Measurements from ENCODE around the gene CDHR3. TPM values are rescaled to one million over a fixed set of nuclear protein-coding genes. Genes with fewer than 3 reads are reported as not detected.

CDHR3 gene
- total and polyA plus RNA-seq, 2 donors (not counting 3 experiments of a cell fraction or from before 2014, with no cell fraction given) = 0.46 to 2.3 TPM

DNA sequence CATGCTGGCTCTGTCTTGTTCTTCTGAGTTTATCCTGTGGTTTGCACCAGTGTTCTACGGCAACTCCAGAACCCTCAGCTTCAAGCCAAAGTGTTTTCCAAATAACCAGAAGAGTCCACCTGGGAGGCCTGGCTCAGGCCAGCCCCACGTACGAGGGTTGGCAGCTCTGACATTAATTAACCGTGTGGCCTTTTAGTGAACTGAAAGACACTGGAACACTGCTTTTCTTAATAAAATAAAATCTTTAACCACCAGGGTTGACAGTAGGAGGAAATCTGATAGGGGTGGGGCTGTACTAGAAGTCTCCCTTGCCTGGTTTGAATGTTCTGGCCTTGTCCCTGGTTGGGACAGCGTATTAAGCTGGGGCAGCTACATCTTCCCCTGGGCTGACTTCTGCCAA is 84.1 kb downstream of the CDHR3 start:
- H3K4me2 ChIP-seq (ENCODE audit: insufficient read depth, low read length) = no peak overlapping the region
- H3K9ac ChIP-seq (replicated peaks; ENCODE audit: extremely low read depth, insufficient read depth, low read length) = no peak overlapping the region
- no peak overlapping the region for H3K4me3 ChIP-seq (replicated peaks in 1 of 3; ENCODE audit: insufficient read depth in 1 of 3, low read depth in 1 of 3, low read length in 3 of 3)
- no peaks in the 10 kb centered on the region for H3K79me2 ChIP-seq (ENCODE audit: control insufficient read depth, insufficient read depth, low read length)
- TF ChIP-seq MYC (IDR thresholded peaks at IDR 0.05; ENCODE audit: low read depth, low read length) = no peak
- no peak for TF ChIP-seq GATA2 (IDR thresholded peaks at IDR 0.05; ENCODE audit: insufficient read depth, insufficient read length, low read depth, low read length)
- TF ChIP-seq, protein P1, sequence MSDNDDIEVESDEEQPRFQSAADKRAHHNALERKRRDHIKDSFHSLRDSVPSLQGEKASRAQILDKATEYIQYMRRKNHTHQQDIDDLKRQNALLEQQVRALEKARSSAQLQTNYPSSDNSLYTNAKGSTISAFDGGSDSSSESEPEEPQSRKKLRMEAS (IDR thresholded peaks at IDR 0.05; ENCODE audit: insufficient read depth, insufficient read length) = no peak
- TF ChIP-seq JUN (IDR thresholded peaks at IDR 0.05; ENCODE audit: borderline replicate concordance, insufficient read depth, insufficient read length, low read depth) = no peak
- TF ChIP-seq POLR2AphosphoS5 (IDR thresholded peaks at IDR 0.05; ENCODE audit: insufficient read depth, low read depth, low read length) = no peak
- TF ChIP-seq, protein P2, sequence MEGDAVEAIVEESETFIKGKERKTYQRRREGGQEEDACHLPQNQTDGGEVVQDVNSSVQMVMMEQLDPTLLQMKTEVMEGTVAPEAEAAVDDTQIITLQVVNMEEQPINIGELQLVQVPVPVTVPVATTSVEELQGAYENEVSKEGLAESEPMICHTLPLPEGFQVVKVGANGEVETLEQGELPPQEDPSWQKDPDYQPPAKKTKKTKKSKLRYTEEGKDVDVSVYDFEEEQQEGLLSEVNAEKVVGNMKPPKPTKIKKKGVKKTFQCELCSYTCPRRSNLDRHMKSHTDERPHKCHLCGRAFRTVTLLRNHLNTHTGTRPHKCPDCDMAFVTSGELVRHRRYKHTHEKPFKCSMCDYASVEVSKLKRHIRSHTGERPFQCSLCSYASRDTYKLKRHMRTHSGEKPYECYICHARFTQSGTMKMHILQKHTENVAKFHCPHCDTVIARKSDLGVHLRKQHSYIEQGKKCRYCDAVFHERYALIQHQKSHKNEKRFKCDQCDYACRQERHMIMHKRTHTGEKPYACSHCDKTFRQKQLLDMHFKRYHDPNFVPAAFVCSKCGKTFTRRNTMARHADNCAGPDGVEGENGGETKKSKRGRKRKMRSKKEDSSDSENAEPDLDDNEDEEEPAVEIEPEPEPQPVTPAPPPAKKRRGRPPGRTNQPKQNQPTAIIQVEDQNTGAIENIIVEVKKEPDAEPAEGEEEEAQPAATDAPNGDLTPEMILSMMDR (IDR thresholded peaks at IDR 0.05; ENCODE audit: extremely low read depth in 1 of 2, insufficient read depth in 1 of 2, low read depth in 1 of 2, low read length in 2 of 2) = no peak
- no peak for TF ChIP-seq POLR2A (IDR thresholded peaks at IDR 0.05; ENCODE audit: low read depth, low read length)
- TF ChIP-seq EZH2 (IDR thresholded peaks at IDR 0.05; ENCODE audit: borderline replicate concordance, low read depth, low read length, severe bottlenecking) = no peak
- TF ChIP-seq FOS (IDR thresholded peaks at IDR 0.05; ENCODE audit: borderline replicate concordance, insufficient read depth, low read length) = no peak
- FAIRE-seq = no peak
- intact Hi-C loops (cut with micrococcal nuclease) (loop anchor here (10.0 kb wide), 1 partner anchor 642 kb away; no protein-coding TSS in a partner anchor), dilution Hi-C loops (cut with MboI; ENCODE audit: extremely low pct_ligation_motif_present, low sequenced_read_pairs) (no loop called here)
- H3K27me3 ChIP-seq (ENCODE audit: control insufficient read depth in 2 of 2, insufficient read depth in 2 of 2, low read length in 2 of 2) = peaks cover 15% of the 10 kb centered on the region in 2 experiments
- no peaks in the 10 kb centered on the region for H3K4me1 ChIP-seq (ENCODE audit: control insufficient read depth, extremely low read depth, insufficient read depth, low read length)
- H2AFZ ChIP-seq (ENCODE audit: low read depth, low read length) = no peak overlapping the region
- ChIA-PET CTCF (interaction anchor here (1.1 to 1.9 kb wide), 3 partner anchors 107 to 395 kb away, joined by 3 to 12 read pairs (median 5); no protein-coding TSS in a partner anchor), POLR2A (no interaction called here)
- no peak overlapping the region for H3K27ac ChIP-seq (ENCODE audit: insufficient read depth, low read depth, low read length)
- no peaks in the 10 kb centered on the region for H3K9me3 ChIP-seq (replicated peaks; ENCODE audit: control insufficient read depth, insufficient read depth, low read length)
- H3K9me1 ChIP-seq (replicated peaks; ENCODE audit: control insufficient read depth, extremely low read depth, insufficient read depth, low read length) = no peaks in the 10 kb centered on the region
- H4K20me1 ChIP-seq (replicated peaks; ENCODE audit: control insufficient read depth, extremely low read depth, insufficient read depth, low read length) = no peaks in the 10 kb centered on the region
- DNase-seq (ENCODE audit: low read depth, low spot score) = no peak
- BruUV-seq (replicated peaks) = no TSS peak
- no peaks in the 10 kb centered on the region for H3K36me3 ChIP-seq (ENCODE audit: control insufficient read depth in 2 of 2, extremely low read depth in 1 of 2, insufficient read depth in 2 of 2, low read length in 2 of 2)

Measured in endothelial cell of umbilical vein (primary cell).